ENCODE data around the gene SUSD6.
"Not testable (repeated sequence)": the region's sequence is repeated elsewhere in the genome, so short reads cannot be mapped to it uniquely, and the experiment has no call there.

SUSD6 gene

DNA sequence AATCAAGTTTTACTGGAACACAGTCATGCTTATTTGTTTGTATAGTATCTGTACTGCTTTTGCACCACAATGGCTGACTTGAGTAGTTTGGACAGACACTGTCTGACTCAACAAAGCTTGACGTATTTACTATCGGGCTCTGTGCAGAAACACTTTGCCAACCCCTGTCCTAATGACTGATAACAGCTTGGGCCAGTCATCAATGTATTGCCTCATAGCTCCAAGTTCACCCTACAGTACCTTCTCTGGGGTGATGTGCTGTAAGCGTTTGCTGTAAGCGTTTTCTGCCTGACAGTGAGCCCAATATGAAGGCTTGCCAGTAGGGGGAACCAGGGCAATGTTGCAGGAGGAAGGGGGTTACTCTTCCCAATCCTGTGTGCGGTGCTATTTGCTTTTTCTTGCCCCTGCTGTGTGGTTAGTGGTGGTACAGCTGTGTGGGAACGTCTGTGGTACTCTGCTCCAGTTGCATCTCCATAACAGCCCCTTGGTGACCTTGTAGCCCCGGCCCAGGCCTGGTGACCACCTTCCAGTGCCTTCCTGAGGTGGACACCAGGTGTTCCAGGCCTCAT is 31.3 kb upstream of the SUSD6 start:
- no peak overlapping the region for H3K4me3 Mint-ChIP-seq
- ATAC-seq (ENCODE audit: low read depth) (peak; percentile 37), DNase-seq (ENCODE audit: low spot score in 2 of 2) (no peak)
- H3K4me1 Mint-ChIP-seq, result peaks cover 8% of the 10 kb centered on the region
- H3K27me3 Mint-ChIP-seq, result peaks cover 13% of the 10 kb centered on the region
- H3K36me3 Mint-ChIP-seq, result no peaks in the 10 kb centered on the region
- H3K27ac Mint-ChIP-seq, result no peak overlapping the region
- no peaks in the 10 kb centered on the region for H3K9me3 Mint-ChIP-seq

DNA sequence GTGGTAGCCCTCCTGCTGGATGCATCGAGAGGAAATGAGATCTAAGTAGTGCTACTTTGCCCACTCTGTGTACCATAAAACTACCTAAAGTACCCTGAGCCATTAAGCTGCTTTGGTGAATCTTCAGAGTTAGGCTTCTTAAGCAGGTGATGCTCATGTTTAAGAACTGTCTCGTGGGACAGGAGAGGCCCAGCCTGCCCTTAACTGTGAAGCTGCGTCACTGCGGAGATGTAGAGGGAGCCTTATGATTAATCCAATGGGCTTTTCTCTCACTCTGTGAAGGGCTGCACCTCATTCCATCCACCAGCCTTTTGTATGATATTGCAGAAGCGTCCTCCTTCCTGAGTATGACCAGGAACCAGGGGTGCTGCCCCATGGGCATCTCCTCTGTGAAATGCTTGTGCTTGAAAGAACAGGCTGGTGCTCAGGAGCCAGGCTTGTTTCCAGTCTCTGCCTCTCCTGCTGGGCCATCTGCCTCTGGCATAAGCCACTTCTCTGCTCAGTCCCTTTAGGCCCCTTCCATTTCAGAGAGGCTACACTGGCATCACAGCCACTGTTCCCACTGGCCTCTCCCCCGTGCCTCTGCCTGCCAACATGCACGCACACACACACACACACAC is 30.0 kb upstream of the SUSD6 start:
- DNase-seq (ENCODE audit: low spot score in 2 of 2) (no peak), ATAC-seq (ENCODE audit: low read depth) (no peak)
- H3K27me3 Mint-ChIP-seq, result peaks cover 7% of the 10 kb centered on the region
- H3K4me3 Mint-ChIP-seq, result no peak overlapping the region
- no peaks in the 10 kb centered on the region for H3K9me3 Mint-ChIP-seq
- no peak overlapping the region for H3K27ac Mint-ChIP-seq
- H3K36me3 Mint-ChIP-seq, result no peaks in the 10 kb centered on the region
- H3K4me1 Mint-ChIP-seq, result peaks cover 8% of the 10 kb centered on the region

DNA sequence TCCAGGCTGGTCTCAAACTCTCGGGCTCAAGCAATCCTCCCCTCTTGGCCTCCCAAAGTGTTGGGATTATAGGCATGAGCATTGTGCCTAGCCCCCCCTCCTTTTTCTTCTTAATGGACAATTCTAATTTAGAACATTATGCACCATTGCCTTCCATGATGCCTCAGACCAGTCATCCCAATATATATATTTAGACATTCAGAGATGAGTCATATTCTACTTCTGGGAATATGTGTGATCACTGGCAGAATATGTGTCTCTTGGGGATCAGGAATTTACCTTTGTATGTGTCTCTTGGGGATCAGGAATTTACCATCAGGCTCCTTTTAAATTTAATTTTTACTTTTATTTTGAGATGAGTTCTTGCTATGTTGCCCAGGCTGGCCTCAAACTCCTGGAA is 29.2 kb upstream of the SUSD6 start:
- Mint-ChIP-seq H3K36me3 (no peaks in the 10 kb centered on the region), H3K4me1 (peaks cover 8% of the 10 kb centered on the region)

DNA sequence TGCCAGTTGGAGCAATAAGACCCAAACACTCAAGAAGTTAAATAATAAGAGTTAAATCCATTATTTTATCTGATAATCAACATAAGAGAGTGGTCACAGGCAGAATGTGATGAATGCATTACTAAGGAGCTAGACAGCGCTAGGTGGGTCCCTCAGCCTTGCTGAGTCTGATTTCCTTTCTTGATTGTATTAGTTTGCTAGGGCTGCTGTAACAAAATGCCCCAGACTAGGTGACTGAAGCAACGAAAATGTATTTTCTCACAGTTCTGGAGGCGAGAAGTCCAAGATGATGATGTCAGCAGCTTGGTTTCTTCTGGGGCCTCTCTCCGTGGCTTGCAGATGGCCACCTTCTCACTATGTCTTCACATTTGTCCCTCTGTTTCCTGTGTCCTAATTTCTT is 28.6 kb upstream of the SUSD6 start:
- no peak for ATAC-seq (ENCODE audit: low read depth)
- Mint-ChIP-seq H3K36me3 (no peaks in the 10 kb centered on the region), H3K27ac (no peak overlapping the region), H3K9me3 (no peaks in the 10 kb centered on the region), H3K4me1 (peaks cover 8% of the 10 kb centered on the region), H3K4me3 (no peak overlapping the region), H3K27me3 (peaks cover 2% of the 10 kb centered on the region)
- DNase-seq (ENCODE audit: low spot score in 2 of 2), result no peak

More for the DNA sequence above, 29.2 kb upstream of the SUSD6 start:
- Mint-ChIP-seq H3K9me3 (no peaks in the 10 kb centered on the region), H3K27me3 (peaks cover 2% of the 10 kb centered on the region), H3K27ac (no peak overlapping the region), H3K4me3 (no peak overlapping the region)
- DNase-seq (ENCODE audit: low spot score in 2 of 2), result no peak
- no peak for ATAC-seq (ENCODE audit: low read depth)

DNA sequence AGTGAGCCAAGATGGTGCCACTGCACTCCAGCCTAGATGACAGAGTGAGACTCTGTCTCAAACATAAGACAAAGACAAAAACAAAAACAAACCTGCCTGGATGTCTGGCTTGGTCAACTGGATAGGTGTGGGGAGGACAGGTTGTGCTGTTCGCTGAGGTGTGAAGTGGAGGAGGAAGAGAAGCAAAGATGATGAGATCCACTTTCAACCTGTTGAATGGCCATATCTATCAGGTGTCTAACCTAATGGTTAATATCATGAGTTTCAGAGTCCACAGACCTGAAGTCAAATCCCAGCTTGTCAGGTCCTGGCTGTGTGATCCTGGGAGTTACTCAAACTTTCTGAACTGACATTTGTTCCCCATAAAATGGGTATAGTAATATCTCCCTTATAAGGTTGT is 27.0 kb upstream of the SUSD6 start:
- Mint-ChIP-seq H3K36me3 (no peaks in the 10 kb centered on the region), H3K4me3 (no peak overlapping the region), H3K27me3 (peaks cover 2% of the 10 kb centered on the region), H3K27ac (no peak overlapping the region), H3K4me1 (peaks cover 8% of the 10 kb centered on the region), H3K9me3 (no peaks in the 10 kb centered on the region)
- no peak for ATAC-seq (ENCODE audit: low read depth)
- no peak for DNase-seq (ENCODE audit: low spot score in 2 of 2)

DNA sequence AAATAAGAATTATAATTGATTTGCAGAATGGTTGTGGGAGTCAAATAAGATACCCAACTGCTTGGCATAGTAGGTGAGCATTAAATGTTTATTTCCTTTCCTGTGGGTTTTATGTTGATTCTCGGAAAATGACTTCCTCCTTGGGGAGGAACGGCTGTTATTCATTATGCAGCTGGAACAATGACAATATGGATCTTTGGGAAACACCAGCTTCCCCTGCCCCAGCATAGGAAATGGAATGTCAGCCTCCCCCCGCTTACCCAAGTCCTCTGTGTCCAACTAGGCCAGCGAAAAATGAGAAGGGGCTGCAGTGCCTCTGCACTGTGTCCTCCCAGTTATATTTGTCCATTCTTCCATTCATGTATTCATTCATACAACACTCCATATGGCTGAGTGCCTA is 25.0 kb upstream of the SUSD6 start:
- no peak for DNase-seq (ENCODE audit: low spot score in 2 of 2)
- no peak overlapping the region for H3K4me3 Mint-ChIP-seq

DNA sequence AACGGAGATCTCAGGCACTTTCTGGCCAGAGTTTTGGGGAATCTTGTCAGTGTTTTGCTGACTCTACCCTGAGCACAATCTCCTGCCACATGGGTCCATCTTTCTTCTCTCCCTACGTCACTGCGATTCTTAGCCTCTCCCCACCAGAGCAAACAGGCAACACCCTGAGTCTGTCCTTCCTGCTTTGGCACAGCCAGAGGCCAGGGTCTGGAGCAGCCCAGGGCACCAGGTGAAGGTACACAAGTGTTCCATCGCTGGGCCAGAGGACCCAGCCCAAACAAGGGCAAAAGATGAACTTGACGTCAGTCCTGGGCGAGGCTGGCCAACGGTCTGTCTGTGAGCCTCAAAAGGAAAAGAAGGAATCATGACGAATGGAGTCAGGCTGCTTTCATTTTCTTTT is 24.0 kb upstream of the SUSD6 start:
- Mint-ChIP-seq H3K4me3 (no peak overlapping the region), H3K27ac (no peak overlapping the region), H3K27me3 (peaks cover 2% of the 10 kb centered on the region), H3K4me1 (peaks cover 6% of the 10 kb centered on the region), H3K36me3 (no peaks in the 10 kb centered on the region), H3K9me3 (no peaks in the 10 kb centered on the region)
- no peak for DNase-seq (ENCODE audit: low spot score in 2 of 2)
- ATAC-seq (ENCODE audit: low read depth), result no peak

More for the DNA sequence above, 25.0 kb upstream of the SUSD6 start:
- Mint-ChIP-seq H3K36me3 (no peaks in the 10 kb centered on the region), H3K27me3 (peaks cover 2% of the 10 kb centered on the region), H3K27ac (no peak overlapping the region), H3K9me3 (no peaks in the 10 kb centered on the region), H3K4me1 (peaks cover 6% of the 10 kb centered on the region)
- no peak for ATAC-seq (ENCODE audit: low read depth)

DNA sequence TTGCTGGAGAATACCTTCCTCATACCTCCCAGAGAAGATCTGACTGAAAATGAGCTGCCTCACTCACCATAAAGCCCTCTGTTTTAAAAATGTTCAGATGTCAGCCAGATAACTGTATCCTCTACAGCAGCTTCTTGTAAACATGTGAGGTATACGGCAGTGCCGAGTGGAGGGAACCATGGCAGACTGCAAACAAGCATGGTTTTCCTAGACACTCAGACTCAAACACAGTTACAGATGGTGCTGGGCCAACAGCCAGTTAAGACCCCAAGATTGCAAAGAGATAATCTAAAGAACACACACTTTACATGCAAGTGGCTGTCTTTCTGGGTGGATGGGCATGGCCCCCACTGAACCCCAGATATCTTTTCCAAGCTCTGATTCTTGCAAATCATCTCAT is 20.1 kb upstream of the SUSD6 start:
- no peak overlapping the region for H3K27ac Mint-ChIP-seq
- no peaks in the 10 kb centered on the region for H3K27me3 Mint-ChIP-seq
- no peaks in the 10 kb centered on the region for H3K36me3 Mint-ChIP-seq
- H3K4me1 Mint-ChIP-seq, result peaks cover 6% of the 10 kb centered on the region
- no peaks in the 10 kb centered on the region for H3K9me3 Mint-ChIP-seq
- no peak for ATAC-seq (ENCODE audit: low read depth)
- no peak for DNase-seq (ENCODE audit: low spot score in 2 of 2)
- no peak overlapping the region for H3K4me3 Mint-ChIP-seq

DNA sequence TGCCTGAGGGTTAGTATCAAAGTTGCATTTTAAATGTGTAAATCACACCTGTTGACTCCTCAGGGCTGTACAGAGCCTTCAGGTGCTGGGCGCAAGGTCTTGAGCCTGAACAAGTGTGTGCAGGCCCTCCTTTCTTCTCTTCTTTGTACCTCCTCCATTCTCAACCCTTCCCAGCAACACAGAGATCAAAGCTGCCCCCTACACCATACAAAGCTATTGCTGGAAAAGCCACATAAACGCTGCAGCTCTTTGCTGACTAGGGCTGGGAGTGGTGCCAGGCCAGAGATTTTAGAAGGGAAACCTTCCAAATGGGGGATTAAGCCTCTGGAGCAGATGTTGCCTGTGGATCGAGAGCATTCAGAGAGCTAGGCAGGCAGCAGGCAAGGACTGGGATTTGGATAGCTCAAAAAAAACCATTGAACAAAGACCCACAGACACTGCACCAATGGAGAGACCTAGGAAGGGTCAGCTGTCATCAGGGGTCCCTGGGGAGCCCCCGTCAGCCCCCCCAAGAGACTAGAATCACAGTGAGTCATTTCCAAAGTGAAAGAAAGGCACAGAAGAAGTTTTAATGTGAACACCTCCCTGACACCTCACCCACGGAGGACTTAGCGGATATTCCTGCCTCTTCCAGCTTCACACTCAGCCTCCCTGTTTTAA is 18.2 kb upstream of the SUSD6 start:
- peak; percentile 66 for ATAC-seq (ENCODE audit: low read depth)
- DNase-seq (ENCODE audit: low spot score in 2 of 2), result no peak
- no peaks in the 10 kb centered on the region for H3K9me3 Mint-ChIP-seq
- no peaks in the 10 kb centered on the region for H3K27me3 Mint-ChIP-seq
- peaks cover 6% of the 10 kb centered on the region for H3K4me1 Mint-ChIP-seq
- no peak overlapping the region for H3K27ac Mint-ChIP-seq
- no peaks in the 10 kb centered on the region for H3K36me3 Mint-ChIP-seq
- H3K4me3 Mint-ChIP-seq, result no peak overlapping the region

DNA sequence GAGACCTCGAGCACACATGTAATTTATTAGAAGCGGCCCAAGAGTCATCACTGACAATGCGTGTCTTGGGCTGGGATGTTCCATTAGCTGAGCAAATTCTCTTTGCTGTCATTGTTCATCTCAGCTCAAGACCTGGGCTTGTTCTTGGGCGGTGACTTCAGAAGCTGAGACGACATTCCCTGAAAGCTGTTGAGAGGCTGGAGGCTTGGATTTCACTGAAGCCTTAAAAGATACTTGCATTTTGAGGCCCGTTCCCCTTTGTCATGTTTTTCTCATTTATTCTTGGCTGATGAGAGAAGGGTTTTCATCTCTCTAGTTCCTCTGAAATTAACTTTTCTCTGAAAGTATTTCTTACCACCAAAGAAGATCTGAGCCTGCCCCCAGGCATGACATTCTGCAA is 16.6 kb upstream of the SUSD6 start:
- no peak for ATAC-seq (ENCODE audit: low read depth)
- H3K4me1 Mint-ChIP-seq, result peaks cover 6% of the 10 kb centered on the region
- no peak overlapping the region for H3K4me3 Mint-ChIP-seq
- H3K27ac Mint-ChIP-seq, result no peak overlapping the region
- no peaks in the 10 kb centered on the region for H3K36me3 Mint-ChIP-seq
- no peaks in the 10 kb centered on the region for H3K9me3 Mint-ChIP-seq
- no peak for DNase-seq (ENCODE audit: low spot score in 2 of 2)
- no peaks in the 10 kb centered on the region for H3K27me3 Mint-ChIP-seq

DNA sequence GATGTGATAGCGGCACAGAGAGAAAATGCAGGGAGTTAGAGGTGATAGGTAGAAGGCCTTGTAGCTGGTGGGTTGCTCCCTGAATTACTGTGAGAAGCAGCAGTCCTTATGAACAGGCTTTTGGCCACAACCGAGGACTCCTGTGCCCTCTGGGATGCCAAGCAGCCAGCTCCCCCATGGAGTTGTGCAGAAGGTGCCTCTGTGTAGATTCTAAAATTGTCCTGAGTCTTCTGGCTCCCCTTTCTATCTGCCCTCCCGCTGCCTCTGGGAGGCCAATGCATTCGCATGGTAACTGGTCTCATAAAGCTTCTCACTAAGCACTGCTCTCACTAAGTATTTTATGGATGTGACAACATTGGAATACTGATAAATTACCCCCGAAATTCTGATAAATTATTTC is 16.1 kb upstream of the SUSD6 start:
- no peaks in the 10 kb centered on the region for H3K27me3 Mint-ChIP-seq
- no peak overlapping the region for H3K27ac Mint-ChIP-seq
- peaks cover 6% of the 10 kb centered on the region for H3K4me1 Mint-ChIP-seq
- DNase-seq (ENCODE audit: low spot score in 2 of 2), result no peak
- H3K9me3 Mint-ChIP-seq, result no peaks in the 10 kb centered on the region
- H3K36me3 Mint-ChIP-seq, result no peaks in the 10 kb centered on the region
- ATAC-seq (ENCODE audit: low read depth), result no peak
- no peak overlapping the region for H3K4me3 Mint-ChIP-seq

DNA sequence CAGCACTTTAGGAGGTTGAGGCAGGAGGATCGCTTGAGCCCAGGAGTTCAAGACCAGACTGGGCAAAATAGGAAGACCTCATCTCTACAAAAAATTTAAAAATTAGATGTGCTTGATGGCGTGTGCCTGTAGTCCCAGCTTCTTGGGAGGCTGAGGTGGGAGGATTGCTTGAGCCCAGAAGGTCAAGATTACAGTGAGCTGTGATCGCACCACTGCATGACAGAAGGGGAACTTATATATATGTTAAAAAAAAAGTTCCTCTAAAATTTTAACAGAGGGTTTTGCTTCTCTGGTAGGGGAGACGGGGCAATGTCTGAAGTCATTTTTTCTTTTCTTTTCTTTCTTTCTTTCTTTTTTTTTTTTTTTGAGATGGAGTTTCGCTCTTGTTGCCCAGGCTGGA is 12.0 kb upstream of the SUSD6 start:
- ATAC-seq (ENCODE audit: low read depth); H3K9me3 Mint-ChIP-seq; H3K36me3 Mint-ChIP-seq; H3K27ac Mint-ChIP-seq; H3K4me3 Mint-ChIP-seq; H3K27me3 Mint-ChIP-seq; H3K4me1 Mint-ChIP-seq; DNase-seq (ENCODE audit: low spot score in 2 of 2): not testable (repeated sequence)

DNA sequence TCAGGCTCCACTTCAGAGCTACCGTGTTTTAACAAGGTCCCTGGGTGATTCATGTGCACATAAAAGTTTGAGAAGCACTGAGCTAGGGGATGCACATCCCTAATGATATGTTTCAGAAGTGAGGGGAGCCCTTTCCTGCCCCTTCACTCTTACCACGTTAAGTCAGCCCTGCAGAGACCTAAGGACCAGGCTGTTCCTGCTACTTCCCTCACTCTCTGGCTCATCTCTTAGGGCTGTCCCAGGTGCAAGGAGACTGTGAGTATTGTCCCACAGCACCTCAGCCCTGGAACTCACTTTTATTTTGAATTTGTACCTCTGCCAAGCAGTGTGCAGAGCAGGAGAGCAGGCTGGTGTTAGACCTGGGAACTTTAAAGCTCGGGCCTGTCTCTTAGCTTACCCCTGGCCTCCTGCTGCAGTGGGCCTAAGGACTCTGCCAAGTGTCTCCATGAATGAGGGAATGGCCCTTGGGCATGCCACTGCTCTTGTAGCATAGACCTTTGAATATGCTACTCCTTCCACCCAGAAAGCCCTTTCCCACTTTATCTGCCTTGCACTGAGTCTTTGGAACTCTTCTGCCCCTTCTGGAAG is 11.0 kb upstream of the SUSD6 start:
- no peak overlapping the region for H3K27ac Mint-ChIP-seq
- H3K9me3 Mint-ChIP-seq, result no peaks in the 10 kb centered on the region
- no peak overlapping the region for H3K4me3 Mint-ChIP-seq
- no peaks in the 10 kb centered on the region for H3K36me3 Mint-ChIP-seq
- no peaks in the 10 kb centered on the region for H3K27me3 Mint-ChIP-seq
- ATAC-seq (ENCODE audit: low read depth) (no peak), DNase-seq (ENCODE audit: low spot score in 2 of 2) (no peak)
- peaks cover 8% of the 10 kb centered on the region for H3K4me1 Mint-ChIP-seq

DNA sequence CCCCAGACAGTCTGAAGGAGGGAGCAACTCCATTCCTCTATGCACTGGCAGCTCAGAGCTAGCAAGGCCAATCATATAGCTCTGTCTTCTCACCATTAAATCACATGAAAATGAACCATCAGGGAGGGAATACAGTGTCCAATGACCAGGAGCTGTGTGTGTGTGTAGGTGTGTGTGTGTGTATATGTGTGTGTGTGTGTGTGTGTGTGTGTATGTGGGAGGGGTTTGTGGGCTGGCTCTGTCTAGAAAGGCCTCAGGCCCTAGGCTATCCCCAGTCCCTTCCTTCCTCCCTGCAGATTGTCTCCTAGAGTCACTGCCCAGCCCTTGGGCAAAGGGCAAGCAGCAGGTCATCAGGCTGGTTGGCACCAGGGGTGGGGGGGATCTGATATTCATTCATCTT is 5.7 kb upstream of the SUSD6 start:
- Mint-ChIP-seq H3K4me3 (no peak overlapping the region), H3K27ac (no peak overlapping the region), H3K9me3 (no peaks in the 10 kb centered on the region), H3K4me1 (peaks cover 18% of the 10 kb centered on the region), H3K36me3 (no peaks in the 10 kb centered on the region), H3K27me3 (no peaks in the 10 kb centered on the region)
- no peak for ATAC-seq (ENCODE audit: low read depth)
- no peak for DNase-seq (ENCODE audit: low spot score in 2 of 2)

All from memory B cell (primary cell).